Left lung (tissue), 14 donors: ENCODE data around the gene KNSTRN. TPM values are rescaled to one million over a fixed set of nuclear protein-coding genes. Genes with fewer than 3 reads are reported as not detected.

ENCODE experiments used
- ATAC-seq: fragments of 200-7000 bp; cut with Tn5 transposase; one replicate; pipeline ENCODE4 v1.9.1; 2020; ENCODE audit warnings: moderate library complexity
- DNase-seq, 4 donors: peaks; one replicate each; pipeline ENCODE4 v3.0.0-alpha.2; 2013 to 2020
- H3K27ac ChIP-seq, 2 donors: fragments of 200-600 bp; sonication (generic) in 1 of 2; one replicate each; pipeline versions ENCODE4 v1.5.0 to v1.8.0; 2020 to 2021
- H3K27me3 ChIP-seq, 2 donors: fragments of 200-600 bp; sonication (generic) in 1 of 2; one replicate each; pipeline versions ENCODE4 v1.5.0 to v1.8.0; 2020 to 2021
- H3K36me3 ChIP-seq, 2 donors: fragments of 200-600 bp; sonication (generic) in 1 of 2; one replicate each; pipeline versions ENCODE4 v1.5.0 to v1.8.0; 2020 to 2021
- H3K4me1 ChIP-seq, 2 donors: fragments of 200-600 bp; one replicate each; pipeline ENCODE4 v1.8.0; 2021
- H3K4me3 ChIP-seq, 2 donors: fragments of 200-600 bp; sonication (generic) in 1 of 2; one replicate each; pipeline versions ENCODE4 v1.5.0 to v1.8.0; 2020 to 2021; ENCODE audit warnings: mild to moderate bottlenecking in 1 of 2
- H3K9me3 ChIP-seq, 2 donors: fragments of 200-600 bp; sonication (generic) in 1 of 2; one replicate each; pipeline versions ENCODE4 v1.5.0 to v1.8.0; 2020 to 2021
- CTCF ChIP-seq, 2 donors: fragments of 200-600 bp; sonication (generic) in 1 of 2; IDR thresholded peaks; one replicate each; pipeline versions ENCODE4 v1.5.0 to v1.8.0; 2021; ENCODE audit warnings: antibody characterized with exemption in 2 of 2
- intact Hi-C, 2 donors: fragments of 100-400 bp; cut with DNase I; formaldehyde crosslinking; loops; one replicate each; pipeline versions ENCODE4 v1.11.2 to v1.14.2; 2022
- long read RNA-seq, 12 donors: library from polyadenylated mRNA in 2 of 12; unstranded in 2 of 12; transcript quantifications; one replicate each; pipeline ENCODE4 v2.0.0 and lab custom pipeline, GENCODE V29; 2019 to 2026
- polyA plus RNA-seq, 6 donors: library from polyadenylated mRNA; unstranded; fragments of 120-200 nt; gene quantifications; one replicate each; pipeline ENCODE4 v1.2.1, GENCODE V29; 2013; ENCODE audit not compliant: insufficient read length in 6 of 6
- total RNA-seq, 2 donors: library from RNA; stranded (reverse); fragmentation: NEBNext Ultra II Directional; extraction: Animal tissue kit (Norgen Biotek cat#: 25700); gene quantifications; one replicate each; pipeline ENCODE4 v1.2.1, GENCODE V29; 2021
- donor health status: DM: no; HTN: yes; CAD: no.
- donor health status: DM: no; HTN: no; CAD: no.

KNSTRN gene
- 10 to 100 TPM; 14.2 to 32.2 TPM for total RNA-seq
- 10 to 100 TPM; 25.2 to 46.2 (median 31.8) TPM for polyA plus RNA-seq
- long read RNA-seq, donor 1, transcript KNSTRN-201 (9 exons, 1,714 nt), result major isoform, 10 of 22 reads
- long read RNA-seq, donor 1, partial matches to known transcripts, result 8 of 22 reads
- long read RNA-seq, donor 1, other reads (novel, unspliced or antisense), result 0 of 22 reads
- long read RNA-seq, donor 2, transcript KNSTRN-201 (9 exons, 1,714 nt), result major isoform, 13 of 22 reads
- long read RNA-seq, donor 2, partial matches to known transcripts, result 6 of 22 reads
- long read RNA-seq, donor 2, other reads (novel, unspliced or antisense), result 0 of 22 reads
- long read RNA-seq, donor 3, transcript KNSTRN-201 (9 exons, 1,714 nt), result major isoform, 15 of 16 reads
- long read RNA-seq, donor 3, partial matches to known transcripts, result 0 of 16 reads
- long read RNA-seq, donor 3, other reads (novel, unspliced or antisense), result 0 of 16 reads
- long read RNA-seq, donor 4, transcript KNSTRN-201 (9 exons, 1,714 nt), result major isoform, 13 of 15 reads
- long read RNA-seq, donor 4, partial matches to known transcripts, result 0 of 15 reads
- long read RNA-seq, donor 4, other reads (novel, unspliced or antisense), result 1 of 15 reads
- long read RNA-seq, donor 5, transcript KNSTRN-201 (9 exons, 1,714 nt), result major isoform, 15 of 19 reads
- long read RNA-seq, donor 5, partial matches to known transcripts, result 0 of 19 reads
- long read RNA-seq, donor 5, other reads (novel, unspliced or antisense), result 0 of 19 reads
- long read RNA-seq, donor 6, transcript KNSTRN-201 (9 exons, 1,714 nt), result major isoform, 17 of 23 reads
- long read RNA-seq, donor 6, partial matches to known transcripts, result 0 of 23 reads
- long read RNA-seq, donor 6, other reads (novel, unspliced or antisense), result 0 of 23 reads
- long read RNA-seq, donor 7, partial matches to known transcripts, result 0 of 5 reads
- long read RNA-seq, donor 7, other reads (novel, unspliced or antisense), result 0 of 5 reads
- long read RNA-seq, donor 8, transcript KNSTRN-201 (9 exons, 1,714 nt), result major isoform, 10 of 10 reads
- long read RNA-seq, donor 8, partial matches to known transcripts, result 0 of 10 reads
- long read RNA-seq, donor 8, other reads (novel, unspliced or antisense), result 0 of 10 reads
- long read RNA-seq, donor 9, result 0 reads
- long read RNA-seq, donor 10, partial matches to known transcripts, result 1 of 5 reads
- long read RNA-seq, donor 10, other reads (novel, unspliced or antisense), result 0 of 5 reads
- long read RNA-seq, donor 11, result 0 reads
- long read RNA-seq, donor 12, transcript KNSTRN-201 (9 exons, 1,714 nt), result major isoform, 6 of 8 reads
- long read RNA-seq, donor 12, partial matches to known transcripts, result 0 of 8 reads
- long read RNA-seq, donor 12, other reads (novel, unspliced or antisense), result 0 of 8 reads

GRCh38 chr15:40382580-40383456, at the start of gene KNSTRN:
TSS of gene KNSTRN (plus strand) at chr15:40382721. CDS start at chr15:40382836, 115 bp downstream.
- no peaks in the 10 kb centered on the region for H3K27me3 ChIP-seq
- H3K27ac ChIP-seq, result peak within 1 kb of the TSS in 1 of 2 donors; percentile 57
- H3K4me3 ChIP-seq, result peak within 1 kb of the TSS; percentile 83 to 90
- intact Hi-C loops, result no loop called here
- peaks cover 0 to 15% of the 10 kb centered on the region in 2 donors for H3K36me3 ChIP-seq
- peak; percentile 85 to 94 (median 92) for DNase-seq
- no peak for TF ChIP-seq CTCF (IDR thresholded peaks at IDR 0.05)
- no peaks in the 10 kb centered on the region for H3K9me3 ChIP-seq
- H3K4me1 ChIP-seq, result peaks cover 6 to 47% of the 10 kb centered on the region in 2 donors
- peak; percentile 96 for ATAC-seq

- H3K4me1 ChIP-seq, result peaks cover 29 to 98% of the 10 kb centered on the region in 2 donors
- TF ChIP-seq CTCF (IDR thresholded peaks at IDR 0.05), result no peak
- H3K36me3 ChIP-seq, result peaks cover 0 to 7% of the 10 kb centered on the region in 2 donors
- intact Hi-C loops, result no loop called here
- DNase-seq, result peak in 2 of 4 donors; percentile 86 to 87
- ATAC-seq, result peak; percentile 42
- no peaks in the 10 kb centered on the region for H3K9me3 ChIP-seq
- H3K27ac ChIP-seq, result peak overlapping the region; percentile 88 to 98
- no peaks in the 10 kb centered on the region for H3K27me3 ChIP-seq
- H3K4me3 ChIP-seq, result peak overlapping the region in 1 of 2 donors; percentile 31
These were observed 48.5 kb upstream of the KNSTRN start for GRCh38 chr15:40333922-40334492.

GRCh38 chr15:40334541-40334940, 48.0 kb upstream of the KNSTRN start:
- Histone ChIP-seq H3K27me3 (no peaks in the 10 kb centered on the region), H3K9me3 (no peaks in the 10 kb centered on the region), H3K27ac (peak overlapping the region; percentile 88 to 98), H3K4me3 (peak overlapping the region in 1 of 2 donors; percentile 31), H3K4me1 (peaks cover 34 to 99% of the 10 kb centered on the region in 2 donors), H3K36me3 (peaks cover 0 to 7% of the 10 kb centered on the region in 2 donors)
- ATAC-seq, result peak; percentile 0
- no peak for DNase-seq
- no peak for TF ChIP-seq CTCF (IDR thresholded peaks at IDR 0.05)
- intact Hi-C loops, result no loop called here
